Fibroblast of skin of left biceps (primary cell): Measurements from ENCODE around the gene NOP14.
"Not testable (repeated sequence)": the region's sequence is repeated elsewhere in the genome, so short reads cannot be mapped to it uniquely, and the experiment has no call there.

Experiments used
- DNase-seq, 2 experiments: peaks; one replicate each; pipeline ENCODE4 v3.0.0-alpha.2; 2013; ENCODE audit warnings: low read depth in 2 of 2

NOP14 gene

GRCh38 chr4:2961811-2962441 lies 1.3 kb downstream of the NOP14 start:
- no peak for DNase-seq

- DNase-seq = no peak
These were observed 1.8 kb downstream of the NOP14 start for GRCh38 chr4:2961421-2961810.

GRCh38 chr4:2960450-2960849 lies 2.8 kb downstream of the NOP14 start:
- DNase-seq = not testable (repeated sequence)

- DNase-seq = no peak
These were observed 4.8 kb downstream of the NOP14 start for GRCh38 chr4:2958446-2958845.

- DNase-seq = not testable (repeated sequence)
These were observed 7.8 kb downstream of the NOP14 start for GRCh38 chr4:2955186-2956044.

- no peak for DNase-seq
These were observed 8.6 kb downstream of the NOP14 start for GRCh38 chr4:2954358-2955185.

GRCh38 chr4:2953496-2953895 lies 9.7 kb downstream of the NOP14 start:
- no peak for DNase-seq

GRCh38 chr4:2950221-2950989 lies 12.8 kb downstream of the NOP14 start:
- DNase-seq = no peak

- DNase-seq = no peak
These were observed 13.5 kb downstream of the NOP14 start for GRCh38 chr4:2949782-2950125.

- no peak for DNase-seq
These were observed 14.1 kb downstream of the NOP14 start for GRCh38 chr4:2948895-2949781.

- no peak for DNase-seq
These were observed 15.3 kb downstream of the NOP14 start for GRCh38 chr4:2947926-2948325.

- no peak for DNase-seq
These were observed 16.2 kb downstream of the NOP14 start for GRCh38 chr4:2946812-2947600.

- not testable (repeated sequence) for DNase-seq
These were observed 17.3 kb downstream of the NOP14 start for GRCh38 chr4:2945619-2946604.

- no peak for DNase-seq
These were observed 18.4 kb downstream of the NOP14 start for GRCh38 chr4:2944586-2945526.

- no peak for DNase-seq
These were observed 19.1 kb downstream of the NOP14 start for GRCh38 chr4:2944091-2944482.

- DNase-seq = no peak
These were observed 19.7 kb downstream of the NOP14 start for GRCh38 chr4:2943364-2944090.
